ENCODE data around the gene HPCAL1.

The HPCAL1 gene

GRCh38 chr2:10419553-10420257 is 117.0 kb downstream of the HPCAL1 start:
- Histone ChIP-seq H3K27ac (no peak overlapping the region), H3K4me3 (ENCODE audit: low read depth, low read length) (no peak overlapping the region), H3K36me3 (replicated peaks) (no peaks in the 10 kb centered on the region), H3K27me3 (replicated peaks) (no peaks in the 10 kb centered on the region)
- no peak for TF ChIP-seq CTCF (IDR thresholded peaks at IDR 0.05; ENCODE audit: low read depth, low read length, missing control alignments)
- in situ Hi-C loops (cut with HindIII; ENCODE audit: low pct_ligation_motif_present, low sequenced_read_pairs), result no loop called here
- no peak for DNase-seq

GRCh38 chr2:10422251-10422650 is 119.5 kb downstream of the HPCAL1 start:
- in situ Hi-C loops (cut with HindIII; ENCODE audit: low pct_ligation_motif_present, low sequenced_read_pairs), result no loop called here
- no peak overlapping the region for H3K4me3 ChIP-seq (ENCODE audit: low read depth, low read length)
- no peak for DNase-seq
- no peak overlapping the region for H3K27ac ChIP-seq
- H3K36me3 ChIP-seq (replicated peaks), result no peaks in the 10 kb centered on the region
- no peak for TF ChIP-seq CTCF (IDR thresholded peaks at IDR 0.05; ENCODE audit: low read depth, low read length, missing control alignments)
- H3K27me3 ChIP-seq (replicated peaks), result no peaks in the 10 kb centered on the region

GRCh38 chr2:10422732-10423399 is 120.2 kb downstream of the HPCAL1 start:
- in situ Hi-C loops (cut with HindIII; ENCODE audit: low pct_ligation_motif_present, low sequenced_read_pairs), result no loop called here
- DNase-seq, result no peak
- Histone ChIP-seq H3K27me3 (replicated peaks) (no peaks in the 10 kb centered on the region), H3K27ac (no peak overlapping the region), H3K36me3 (replicated peaks) (no peaks in the 10 kb centered on the region), H3K4me3 (ENCODE audit: low read depth, low read length) (no peak overlapping the region)
- TF ChIP-seq CTCF (IDR thresholded peaks at IDR 0.05; ENCODE audit: low read depth, low read length, missing control alignments), result no peak

GRCh38 chr2:10423400-10423774 is 120.7 kb downstream of the HPCAL1 start:
- peak overlapping the region; percentile 50 for H3K27ac ChIP-seq
- H3K36me3 ChIP-seq (replicated peaks), result no peaks in the 10 kb centered on the region
- no peak for TF ChIP-seq CTCF (IDR thresholded peaks at IDR 0.05; ENCODE audit: low read depth, low read length, missing control alignments)
- no peak overlapping the region for H3K4me3 ChIP-seq (ENCODE audit: low read depth, low read length)
- no peak for DNase-seq
- H3K27me3 ChIP-seq (replicated peaks), result no peaks in the 10 kb centered on the region
- in situ Hi-C loops (cut with HindIII; ENCODE audit: low pct_ligation_motif_present, low sequenced_read_pairs), result no loop called here

GRCh38 chr2:10424051-10424450 is 121.3 kb downstream of the HPCAL1 start:
- H3K27me3 ChIP-seq (replicated peaks), result no peaks in the 10 kb centered on the region
- H3K36me3 ChIP-seq (replicated peaks), result no peaks in the 10 kb centered on the region
- H3K4me3 ChIP-seq (ENCODE audit: low read depth, low read length), result no peak overlapping the region
- TF ChIP-seq CTCF (IDR thresholded peaks at IDR 0.05; ENCODE audit: low read depth, low read length, missing control alignments), result no peak
- in situ Hi-C loops (cut with HindIII; ENCODE audit: low pct_ligation_motif_present, low sequenced_read_pairs), result no loop called here
- peak; percentile 95 for DNase-seq
- H3K27ac ChIP-seq, result peak overlapping the region; percentile 50

Measured in brain microvascular endothelial cell (primary cell).